ENCODE measurements around the gene OR6C3. TPM values are rescaled to one million over a fixed set of nuclear protein-coding genes. Genes with fewer than 3 reads are reported as not detected.
"Not testable (repeated sequence)": the region's sequence is repeated elsewhere in the genome, so short reads cannot be mapped to it uniquely, and the experiment has no call there.

OR6C3 gene
- total and polyA plus RNA-seq, 2 experiments from 2014 or later, result not detected

DNA sequence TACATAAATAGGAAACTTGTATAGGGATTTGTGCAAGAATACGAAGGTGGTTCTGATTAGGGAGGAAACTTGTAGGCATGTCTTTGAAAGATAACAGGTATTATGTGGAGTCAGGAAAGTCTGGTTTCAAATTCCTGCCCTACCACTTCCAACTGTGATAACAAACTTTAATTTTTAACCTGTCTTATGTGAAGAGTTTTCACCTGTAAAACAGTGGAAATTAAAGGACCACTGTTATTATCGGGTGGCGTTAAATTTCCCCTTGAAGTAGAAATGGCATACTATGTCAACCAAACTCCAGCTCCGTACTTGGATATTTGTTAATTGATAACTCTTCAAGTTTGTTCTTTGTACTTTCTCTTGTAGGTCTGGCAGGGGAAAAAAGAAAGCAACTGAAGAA lies 10.3 kb upstream of the OR6C3 start (continued):
- TF ChIP-seq, protein P1, sequence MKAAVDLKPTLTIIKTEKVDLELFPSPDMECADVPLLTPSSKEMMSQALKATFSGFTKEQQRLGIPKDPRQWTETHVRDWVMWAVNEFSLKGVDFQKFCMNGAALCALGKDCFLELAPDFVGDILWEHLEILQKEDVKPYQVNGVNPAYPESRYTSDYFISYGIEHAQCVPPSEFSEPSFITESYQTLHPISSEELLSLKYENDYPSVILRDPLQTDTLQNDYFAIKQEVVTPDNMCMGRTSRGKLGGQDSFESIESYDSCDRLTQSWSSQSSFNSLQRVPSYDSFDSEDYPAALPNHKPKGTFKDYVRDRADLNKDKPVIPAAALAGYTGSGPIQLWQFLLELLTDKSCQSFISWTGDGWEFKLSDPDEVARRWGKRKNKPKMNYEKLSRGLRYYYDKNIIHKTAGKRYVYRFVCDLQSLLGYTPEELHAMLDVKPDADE (IDR thresholded peaks at IDR 0.05), result no peak
- no peak for TF ChIP-seq STAT1 (IDR thresholded peaks at IDR 0.05; ENCODE audit: unreplicated experiment)

DNA sequence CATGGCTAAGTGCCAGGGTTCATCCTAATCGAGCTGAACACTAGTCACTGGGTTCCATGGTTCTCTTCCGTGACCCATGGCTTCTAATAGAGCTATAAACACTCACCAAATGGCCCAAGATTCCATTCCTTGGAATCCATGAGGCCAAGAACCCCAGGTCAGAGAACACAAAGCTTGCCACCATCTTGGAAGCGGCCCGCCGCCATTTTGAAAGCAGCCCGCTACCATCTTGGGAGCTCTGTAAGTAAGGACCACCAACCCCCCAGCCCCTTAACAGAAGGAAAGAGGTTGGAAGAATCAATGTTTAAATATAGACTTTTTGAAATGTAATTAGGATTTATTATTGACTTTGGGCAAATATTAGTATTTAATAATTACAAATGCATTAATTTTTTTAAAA lies 4.7 kb upstream of the OR6C3 start:
- not testable (repeated sequence) for H3K79me2 ChIP-seq (replicated peaks; ENCODE audit: insufficient read depth); H3K27me3 Mint-ChIP-seq (ENCODE audit: insufficient read depth, low read depth, poor library complexity); H3K4me2 ChIP-seq; H3K4me3 Mint-ChIP-seq; H4K20me1 ChIP-seq (replicated peaks; ENCODE audit: insufficient read depth); H3K27ac Mint-ChIP-seq; DNase-seq (ENCODE audit: low spot score); H3F3A ChIP-seq (replicated peaks; ENCODE audit: low read depth); ATAC-seq; H3K36me3 ChIP-seq (ENCODE audit: insufficient read depth); H3K36me3 Mint-ChIP-seq (ENCODE audit: low read depth); H3K27me3 ChIP-seq (ENCODE audit: insufficient read depth); H3K4me1 Mint-ChIP-seq; H3K9me3 Mint-ChIP-seq; H3K4me1 ChIP-seq (ENCODE audit: insufficient read depth); H3K27ac ChIP-seq (ENCODE audit: low read depth); H3K4me3 ChIP-seq; H2AFZ ChIP-seq
- H3K9me2 ChIP-seq (ENCODE audit: insufficient read depth), result peaks cover 15% of the 10 kb centered on the region; the same call in 1 of the 2 replicates

DNA sequence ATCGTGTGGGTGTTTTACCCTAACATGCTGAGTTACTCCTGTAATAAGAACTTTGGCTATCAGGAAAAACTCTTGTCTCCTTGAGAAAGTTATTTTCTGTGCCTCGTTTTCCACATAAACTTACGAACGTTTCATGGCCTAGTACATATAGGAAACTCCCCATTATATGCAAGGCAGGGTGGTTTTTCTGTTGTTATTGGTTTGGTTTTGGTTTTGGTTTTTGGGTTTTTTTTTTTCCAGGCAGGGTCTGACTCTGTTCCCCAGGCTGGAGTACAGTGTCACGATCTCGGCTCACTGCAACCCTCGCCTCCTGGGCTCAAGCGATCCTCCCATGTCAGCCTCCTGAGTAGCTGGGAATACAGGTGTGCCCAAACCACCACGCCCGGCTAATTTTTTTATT lies 5.5 kb downstream of the OR6C3 start:
- no peaks in the 10 kb centered on the region for H3K9me3 Mint-ChIP-seq
- no peaks in the 10 kb centered on the region for H3K27me3 Mint-ChIP-seq (ENCODE audit: insufficient read depth, low read depth, poor library complexity)
- no peak for ATAC-seq
- no peaks in the 10 kb centered on the region for H3K9me2 ChIP-seq (ENCODE audit: insufficient read depth)
- H3K4me3 ChIP-seq, result no peak overlapping the region
- DNase-seq (ENCODE audit: low spot score), result no peak
- no peak overlapping the region for H3K4me2 ChIP-seq
- no peaks in the 10 kb centered on the region for H3K36me3 ChIP-seq (ENCODE audit: insufficient read depth)
- no peak overlapping the region for H2AFZ ChIP-seq
- no peak overlapping the region for H3K4me3 Mint-ChIP-seq
- H3K79me2 ChIP-seq (replicated peaks; ENCODE audit: insufficient read depth), result no peaks in the 10 kb centered on the region
- no peaks in the 10 kb centered on the region for H3K36me3 Mint-ChIP-seq (ENCODE audit: low read depth)
- no peaks in the 10 kb centered on the region for H4K20me1 ChIP-seq (replicated peaks; ENCODE audit: insufficient read depth)
- H3K27ac Mint-ChIP-seq, result no peak overlapping the region
- H3K27me3 ChIP-seq (ENCODE audit: insufficient read depth), result no peaks in the 10 kb centered on the region
- peaks cover 5% of the 10 kb centered on the region; the same call in 1 of the 2 replicates for H3K4me1 ChIP-seq (ENCODE audit: insufficient read depth)
- peaks cover 11% of the 10 kb centered on the region for H3K4me1 Mint-ChIP-seq
- H3F3A ChIP-seq (replicated peaks; ENCODE audit: low read depth), result no peaks in the 10 kb centered on the region
- H3K27ac ChIP-seq (ENCODE audit: low read depth), result no peak overlapping the region
- TF ChIP-seq, protein P2, sequence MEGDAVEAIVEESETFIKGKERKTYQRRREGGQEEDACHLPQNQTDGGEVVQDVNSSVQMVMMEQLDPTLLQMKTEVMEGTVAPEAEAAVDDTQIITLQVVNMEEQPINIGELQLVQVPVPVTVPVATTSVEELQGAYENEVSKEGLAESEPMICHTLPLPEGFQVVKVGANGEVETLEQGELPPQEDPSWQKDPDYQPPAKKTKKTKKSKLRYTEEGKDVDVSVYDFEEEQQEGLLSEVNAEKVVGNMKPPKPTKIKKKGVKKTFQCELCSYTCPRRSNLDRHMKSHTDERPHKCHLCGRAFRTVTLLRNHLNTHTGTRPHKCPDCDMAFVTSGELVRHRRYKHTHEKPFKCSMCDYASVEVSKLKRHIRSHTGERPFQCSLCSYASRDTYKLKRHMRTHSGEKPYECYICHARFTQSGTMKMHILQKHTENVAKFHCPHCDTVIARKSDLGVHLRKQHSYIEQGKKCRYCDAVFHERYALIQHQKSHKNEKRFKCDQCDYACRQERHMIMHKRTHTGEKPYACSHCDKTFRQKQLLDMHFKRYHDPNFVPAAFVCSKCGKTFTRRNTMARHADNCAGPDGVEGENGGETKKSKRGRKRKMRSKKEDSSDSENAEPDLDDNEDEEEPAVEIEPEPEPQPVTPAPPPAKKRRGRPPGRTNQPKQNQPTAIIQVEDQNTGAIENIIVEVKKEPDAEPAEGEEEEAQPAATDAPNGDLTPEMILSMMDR (conservative IDR thresholded peaks at IDR 0.05; ENCODE audit: low read depth in 2 of 2), result no peak
- TF ChIP-seq, protein P3, sequence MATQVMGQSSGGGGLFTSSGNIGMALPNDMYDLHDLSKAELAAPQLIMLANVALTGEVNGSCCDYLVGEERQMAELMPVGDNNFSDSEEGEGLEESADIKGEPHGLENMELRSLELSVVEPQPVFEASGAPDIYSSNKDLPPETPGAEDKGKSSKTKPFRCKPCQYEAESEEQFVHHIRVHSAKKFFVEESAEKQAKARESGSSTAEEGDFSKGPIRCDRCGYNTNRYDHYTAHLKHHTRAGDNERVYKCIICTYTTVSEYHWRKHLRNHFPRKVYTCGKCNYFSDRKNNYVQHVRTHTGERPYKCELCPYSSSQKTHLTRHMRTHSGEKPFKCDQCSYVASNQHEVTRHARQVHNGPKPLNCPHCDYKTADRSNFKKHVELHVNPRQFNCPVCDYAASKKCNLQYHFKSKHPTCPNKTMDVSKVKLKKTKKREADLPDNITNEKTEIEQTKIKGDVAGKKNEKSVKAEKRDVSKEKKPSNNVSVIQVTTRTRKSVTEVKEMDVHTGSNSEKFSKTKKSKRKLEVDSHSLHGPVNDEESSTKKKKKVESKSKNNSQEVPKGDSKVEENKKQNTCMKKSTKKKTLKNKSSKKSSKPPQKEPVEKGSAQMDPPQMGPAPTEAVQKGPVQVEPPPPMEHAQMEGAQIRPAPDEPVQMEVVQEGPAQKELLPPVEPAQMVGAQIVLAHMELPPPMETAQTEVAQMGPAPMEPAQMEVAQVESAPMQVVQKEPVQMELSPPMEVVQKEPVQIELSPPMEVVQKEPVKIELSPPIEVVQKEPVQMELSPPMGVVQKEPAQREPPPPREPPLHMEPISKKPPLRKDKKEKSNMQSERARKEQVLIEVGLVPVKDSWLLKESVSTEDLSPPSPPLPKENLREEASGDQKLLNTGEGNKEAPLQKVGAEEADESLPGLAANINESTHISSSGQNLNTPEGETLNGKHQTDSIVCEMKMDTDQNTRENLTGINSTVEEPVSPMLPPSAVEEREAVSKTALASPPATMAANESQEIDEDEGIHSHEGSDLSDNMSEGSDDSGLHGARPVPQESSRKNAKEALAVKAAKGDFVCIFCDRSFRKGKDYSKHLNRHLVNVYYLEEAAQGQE (IDR thresholded peaks at IDR 0.05; ENCODE audit: unreplicated experiment), result no peak
- TF ChIP-seq ZNF331 (CRISPR knock-in tag; IDR thresholded peaks at IDR 0.05; ENCODE audit: low read depth) (no peak), POLR2AphosphoS5 (IDR thresholded peaks at IDR 0.05; ENCODE audit: low read depth) (no peak), ZNF114 (CRISPR knock-in tag; IDR thresholded peaks at IDR 0.05) (no peak)
- TF ChIP-seq, protein P1 (IDR thresholded peaks at IDR 0.05), result no peak
